Measurements from ENCODE around the gene BRIP1. TPM values are rescaled to one million over a fixed set of nuclear protein-coding genes. Genes with fewer than 3 reads are reported as not detected.
"Not testable (repeated sequence)": the region's sequence is repeated elsewhere in the genome, so short reads cannot be mapped to it uniquely, and the experiment has no call there.

The BRIP1 gene
- total RNA-seq, 1 donor from 2014 or later, result 0.45 TPM

DNA sequence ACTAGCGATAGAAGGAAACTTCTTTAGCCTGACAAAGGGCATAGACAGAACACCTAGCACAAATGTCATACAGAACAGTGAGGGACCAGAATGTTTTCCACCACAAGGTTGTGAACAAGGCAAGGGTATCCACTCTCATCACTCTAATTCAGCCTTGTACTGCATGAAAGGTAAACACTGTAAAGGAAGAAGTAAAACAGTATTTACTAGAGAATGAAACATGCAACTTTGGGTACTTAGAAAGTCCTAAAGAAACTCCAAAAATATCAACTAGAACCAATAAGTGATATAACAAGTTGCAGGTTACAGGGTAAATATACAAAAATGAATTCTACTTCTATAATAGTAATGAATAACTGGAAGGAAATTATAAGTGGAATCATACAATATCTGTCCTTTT, 32.2 kb downstream of the BRIP1 start:
- no peak for DNase-seq (ENCODE audit: low spot score)

DNA sequence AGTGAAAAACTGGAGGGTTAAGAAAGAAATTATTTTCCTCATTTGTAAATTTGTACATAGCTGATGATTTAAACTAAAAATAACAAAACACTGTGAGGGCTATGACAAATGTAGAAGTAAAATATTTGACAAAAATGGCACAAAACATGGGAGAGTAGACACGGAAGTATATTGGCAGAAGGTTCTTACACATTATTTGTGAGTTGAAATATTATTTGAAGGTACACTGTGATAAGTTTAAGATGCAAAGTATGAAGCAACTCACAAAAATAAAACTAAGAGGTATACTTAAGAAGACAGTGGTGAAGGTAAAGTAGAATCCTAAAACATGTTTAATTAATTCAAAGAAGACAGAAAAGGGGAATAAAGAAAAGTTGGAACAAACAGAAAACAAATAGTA, 34.6 kb downstream of the BRIP1 start:
- no peak for DNase-seq (ENCODE audit: low spot score)

DNA sequence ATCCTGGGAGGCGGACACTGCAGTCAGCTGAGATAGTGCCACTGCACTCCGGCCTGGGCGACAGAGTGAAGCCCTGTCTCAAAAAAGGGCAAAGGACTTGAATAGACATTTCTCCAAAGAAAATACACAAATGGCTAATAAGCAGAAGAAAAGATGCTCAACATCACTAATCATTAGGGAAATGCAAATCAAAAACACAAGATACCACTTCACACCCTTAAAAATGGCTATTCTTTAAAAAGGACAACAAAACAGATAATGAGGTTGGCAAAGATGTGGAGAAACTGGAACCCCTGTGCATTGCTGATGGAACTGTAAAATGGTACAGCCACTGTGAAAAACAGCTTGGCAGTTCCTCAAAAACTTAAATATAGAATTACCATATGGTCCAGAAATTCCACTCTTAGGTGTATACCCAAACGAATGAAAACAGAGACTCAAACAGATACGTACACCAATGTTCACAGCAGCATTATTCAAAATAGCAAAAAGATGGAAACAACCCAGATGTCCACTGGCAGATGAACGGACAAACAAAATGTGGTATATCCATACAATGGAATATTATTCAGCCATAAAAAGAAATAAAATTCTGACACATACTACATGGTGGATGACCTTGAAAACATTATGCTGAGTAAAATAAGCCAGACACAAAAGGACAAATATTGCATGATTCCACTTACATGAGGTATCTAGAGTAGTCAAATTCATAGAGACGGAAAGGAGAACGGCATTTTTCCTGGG, 35.5 kb downstream of the BRIP1 start:
- no peak for DNase-seq (ENCODE audit: low spot score)

DNA sequence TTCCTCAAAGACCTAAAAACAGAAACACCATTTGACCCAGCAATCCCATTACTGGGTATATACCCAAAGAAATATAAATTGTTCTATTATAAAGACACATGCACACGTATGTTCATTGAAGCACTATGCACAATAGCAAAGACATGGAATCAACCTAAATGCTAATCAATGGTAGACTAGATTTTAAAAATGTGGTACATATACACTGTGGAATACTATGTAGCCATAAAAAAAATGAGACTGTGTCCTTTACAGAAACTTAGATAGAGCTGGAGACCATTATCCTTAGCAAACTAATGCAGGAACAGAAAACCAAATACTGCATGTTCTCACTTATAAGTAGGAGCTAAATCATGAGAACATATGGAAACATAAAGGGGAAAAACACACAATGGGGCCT, 36.5 kb downstream of the BRIP1 start:
- not testable (repeated sequence) for DNase-seq (ENCODE audit: low spot score)

DNA sequence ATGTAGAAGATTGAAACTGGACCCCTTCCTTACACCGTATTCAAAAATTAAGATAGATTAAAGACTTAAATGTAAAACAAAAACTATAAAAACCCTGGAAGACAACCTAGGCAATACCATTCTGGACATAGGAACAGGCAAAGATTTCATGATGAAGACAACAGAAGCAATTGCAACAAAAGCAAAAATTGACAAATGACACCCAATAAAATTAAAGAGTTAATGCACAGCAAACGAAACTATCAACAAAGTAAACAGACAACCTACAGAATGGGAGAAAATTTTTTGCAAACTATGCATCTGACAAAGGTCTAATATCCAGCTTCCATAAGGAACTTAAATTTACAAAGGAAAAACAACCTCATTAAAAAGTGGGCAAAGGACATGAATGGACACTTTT, 37.1 kb downstream of the BRIP1 start:
- DNase-seq (ENCODE audit: low spot score), result not testable (repeated sequence)

GRCh38 chr17:61825448-61826137, 37.7 kb downstream of the BRIP1 start:
- DNase-seq (ENCODE audit: low spot score), result no peak

DNA sequence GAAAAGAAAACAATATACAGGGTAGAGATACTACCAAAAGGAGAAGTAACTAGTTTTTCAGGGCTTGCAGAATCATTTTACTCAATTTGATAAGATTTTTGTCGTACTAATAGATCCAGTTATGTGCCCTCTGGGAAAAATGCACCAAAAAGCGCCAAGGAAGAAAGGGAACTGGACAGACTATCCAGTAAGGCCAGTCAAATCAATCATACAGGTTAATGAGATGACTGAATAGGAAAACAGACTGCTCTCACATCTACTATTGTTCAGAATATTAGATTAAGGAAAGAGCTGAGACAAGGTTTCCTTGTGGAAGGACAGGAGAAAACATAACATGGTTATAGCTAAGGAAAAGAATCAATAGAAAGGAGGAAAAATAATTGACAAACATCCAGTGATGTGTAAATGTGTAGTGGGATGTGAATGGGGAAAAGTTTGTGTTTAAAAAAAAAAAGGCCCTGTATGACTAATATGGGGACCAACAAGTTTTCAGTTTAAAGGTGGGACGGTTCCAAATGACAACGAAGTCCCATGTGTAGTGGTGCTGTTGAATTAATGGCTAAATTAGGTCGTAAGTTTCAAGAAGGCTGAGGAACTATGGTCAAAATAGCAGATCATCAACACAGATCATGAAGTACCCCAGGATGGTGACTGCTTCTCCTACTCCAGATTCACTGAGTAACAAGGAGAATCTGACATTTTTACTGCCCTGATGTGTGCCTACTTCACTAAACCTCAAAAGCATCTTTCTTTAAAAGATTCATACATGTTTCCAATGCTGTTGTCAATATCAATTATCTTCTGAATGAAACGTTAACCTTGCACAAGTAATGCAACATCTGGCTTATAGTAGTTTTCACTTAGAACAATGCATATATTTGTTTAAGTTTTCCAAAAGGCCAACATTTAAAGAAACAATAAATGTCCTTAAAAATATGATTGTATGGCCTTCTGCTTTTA, 40.7 kb downstream of the BRIP1 start:
- no peak for DNase-seq (ENCODE audit: low spot score)

DNA sequence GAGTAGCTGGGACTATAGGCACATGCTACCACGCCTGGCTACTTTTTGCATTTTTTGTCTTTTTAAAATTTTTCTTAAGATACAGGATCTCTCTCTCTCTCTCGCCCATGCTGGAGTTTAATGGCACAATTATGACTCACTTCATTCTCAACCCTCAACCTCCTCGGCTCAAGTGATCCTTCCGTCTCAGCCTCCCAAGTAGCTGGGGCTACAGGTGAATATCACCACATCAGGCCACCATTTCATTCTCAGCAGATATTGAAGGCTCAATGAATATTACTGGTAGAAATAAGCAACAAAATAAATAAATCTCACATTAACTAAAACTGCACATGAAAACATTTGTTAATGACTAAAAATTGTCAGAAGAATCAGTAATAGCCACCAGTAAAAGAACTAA, 41.7 kb downstream of the BRIP1 start:
- DNase-seq (ENCODE audit: low spot score), result no peak

- DNase-seq (ENCODE audit: low spot score), result not testable (repeated sequence)
Observed at GRCh38 chr17:61819265-61819664, 44.1 kb downstream of the BRIP1 start.

DNA sequence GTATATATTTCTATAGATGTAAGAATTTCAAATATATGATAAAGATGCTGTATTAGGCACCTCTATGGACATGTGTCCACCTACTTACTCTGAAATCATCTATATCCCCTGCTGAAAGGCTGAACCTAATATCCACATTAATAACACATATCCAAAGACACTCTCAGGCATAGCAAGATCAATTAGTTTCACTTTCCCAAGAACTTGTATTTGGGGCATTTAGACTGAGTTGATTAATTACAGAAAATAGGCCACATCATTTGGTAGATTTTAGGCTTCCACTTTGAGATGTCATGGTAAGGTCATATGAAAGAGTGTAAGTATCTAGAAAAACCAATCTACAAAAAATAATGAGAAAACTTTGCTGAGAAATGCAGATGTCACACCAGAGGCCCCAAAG, 45.1 kb downstream of the BRIP1 start:
- no peak for DNase-seq (ENCODE audit: low spot score)

DNA sequence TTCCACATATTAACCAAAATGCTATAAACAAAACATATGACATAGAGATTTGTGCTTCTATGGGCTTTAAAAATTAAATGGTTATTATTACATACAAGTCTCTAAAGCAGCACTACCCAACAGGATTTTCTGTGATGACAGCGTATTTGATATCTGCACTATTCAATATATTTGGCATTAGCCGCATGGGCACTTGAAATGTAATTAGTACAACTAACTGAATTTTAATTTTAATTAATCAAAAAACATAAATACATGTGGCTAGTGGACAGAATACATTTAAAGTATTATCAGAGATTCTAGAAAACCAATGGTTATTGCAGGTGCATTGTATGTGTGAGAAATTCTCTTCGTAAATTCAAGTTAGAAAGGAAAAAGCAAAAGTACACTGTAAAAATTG, 45.9 kb downstream of the BRIP1 start:
- DNase-seq (ENCODE audit: low spot score), result no peak

DNA sequence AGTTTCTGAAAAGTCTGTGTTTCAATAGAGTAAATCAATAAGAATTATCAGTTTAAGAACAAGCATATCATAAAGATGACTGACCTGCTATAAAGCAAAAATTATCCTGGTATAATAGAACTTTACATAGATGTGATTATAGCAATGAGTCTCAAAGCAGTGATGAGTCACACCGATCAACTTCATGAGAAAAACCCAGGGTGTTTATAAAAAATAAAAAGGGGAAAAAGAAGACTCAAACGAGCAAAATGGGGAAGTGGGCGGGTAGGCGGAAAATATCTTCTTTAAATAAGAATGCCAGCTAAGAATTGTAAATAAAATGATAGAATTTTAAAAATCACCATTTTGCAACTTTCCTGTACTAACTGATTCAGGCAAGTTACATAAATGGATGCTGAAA, 46.8 kb downstream of the BRIP1 start:
- no peak for DNase-seq (ENCODE audit: low spot score)

DNA sequence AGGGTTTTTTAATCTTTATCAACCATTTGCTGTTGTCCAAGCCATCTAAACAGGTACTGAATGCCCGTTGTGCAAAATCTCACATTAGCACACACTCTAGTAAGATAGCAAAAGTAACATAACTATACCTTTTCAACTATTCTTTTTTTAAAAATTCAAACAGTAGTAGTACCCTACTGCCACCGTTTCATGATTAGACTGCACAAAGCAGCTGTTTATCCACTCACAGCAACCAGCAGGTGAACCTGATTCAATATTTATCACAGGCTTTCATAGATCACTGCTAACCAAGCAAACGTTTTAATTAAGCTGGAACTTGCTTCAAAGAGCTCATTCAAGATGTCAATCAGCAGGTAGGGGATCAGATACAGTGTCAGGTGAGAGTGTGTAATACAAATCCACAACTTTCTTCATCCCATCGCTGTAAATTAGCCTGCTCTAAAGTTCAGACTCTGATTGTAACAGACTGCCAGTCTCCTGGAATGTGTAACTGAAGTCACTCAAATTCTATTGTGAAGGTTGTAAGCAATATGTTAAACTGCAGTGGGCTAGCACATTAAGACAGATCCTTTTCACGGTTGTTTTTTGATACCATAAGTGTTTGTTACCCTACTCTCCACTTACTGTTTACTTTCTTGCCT, 47.3 kb downstream of the BRIP1 start:
- no peak for DNase-seq (ENCODE audit: low spot score)

- DNase-seq (ENCODE audit: low spot score), result no peak
Observed at GRCh38 chr17:61814485-61814884, 48.8 kb downstream of the BRIP1 start.

- DNase-seq (ENCODE audit: low spot score), result no peak
Observed at GRCh38 chr17:61813211-61813610, 50.1 kb downstream of the BRIP1 start.

DNA sequence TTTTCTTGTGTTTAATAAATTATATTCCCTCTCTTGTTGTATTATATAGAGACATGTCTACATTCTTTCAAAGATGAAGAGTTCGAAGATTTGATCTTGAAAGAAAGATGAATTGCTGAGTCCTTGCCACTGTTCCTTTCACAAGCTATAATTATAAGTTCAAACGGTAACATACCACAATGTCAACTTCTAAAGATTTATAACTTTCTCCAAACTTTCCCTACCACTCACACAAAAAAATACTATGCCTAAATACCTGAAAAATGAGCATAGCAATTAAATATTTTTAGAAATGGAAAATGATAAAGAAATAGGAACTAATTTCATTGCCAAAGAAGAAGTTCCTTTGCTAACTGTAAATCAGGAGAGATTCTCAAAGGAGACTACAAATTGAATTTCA, 50.6 kb downstream of the BRIP1 start:
- DNase-seq (ENCODE audit: low spot score), result no peak

DNA sequence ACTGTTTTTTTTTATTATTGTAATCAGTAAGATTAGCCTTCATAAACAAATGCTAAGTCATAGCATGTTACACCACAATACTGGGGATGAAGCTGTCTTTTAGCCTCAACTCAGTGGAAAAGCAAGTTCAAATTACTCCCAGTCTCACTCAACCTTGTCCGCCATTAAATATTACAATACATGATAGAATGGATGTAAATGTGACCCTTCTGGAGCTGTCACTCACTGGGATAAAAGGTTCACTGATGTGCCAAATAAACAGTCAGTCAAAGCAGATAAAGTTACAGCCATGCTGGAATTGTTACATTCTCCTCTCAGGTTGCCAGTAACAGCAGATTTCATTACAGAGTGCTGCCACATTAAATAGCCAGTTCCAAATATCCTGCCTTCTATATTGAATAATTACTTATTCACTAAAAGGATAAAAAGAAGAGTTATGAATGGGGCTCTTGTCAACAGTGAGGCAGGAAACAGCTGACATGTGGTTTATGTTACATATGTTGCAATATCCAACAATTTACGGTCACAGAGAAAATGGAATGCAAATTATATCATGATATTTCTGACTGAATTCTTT, 53.4 kb downstream of the BRIP1 start:
- DNase-seq (ENCODE audit: low spot score), result no peak

DNA sequence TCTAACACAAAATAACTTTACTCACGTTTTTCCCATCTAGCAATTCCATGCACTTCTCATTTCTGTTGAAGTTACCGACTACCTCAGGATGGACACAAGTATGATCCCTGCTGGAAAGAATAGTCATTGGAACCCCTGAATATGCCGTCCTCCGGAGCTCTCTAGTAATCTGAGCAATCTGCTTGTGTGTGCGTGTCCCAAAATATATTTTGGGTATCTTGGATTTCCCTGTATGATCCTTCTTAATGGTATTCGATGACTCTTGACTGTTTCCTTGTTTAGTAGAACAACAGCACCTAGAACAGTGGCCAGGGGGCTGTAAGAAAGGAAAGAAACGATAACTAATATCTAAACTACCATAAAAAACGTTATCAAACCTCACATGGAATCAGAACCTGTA, 54.9 kb downstream of the BRIP1 start:
- no peak for DNase-seq (ENCODE audit: low spot score)

GRCh38 chr17:61806936-61807335, 56.4 kb downstream of the BRIP1 start:
- DNase-seq (ENCODE audit: low spot score), result no peak

- DNase-seq (ENCODE audit: low spot score), result no peak
Observed at GRCh38 chr17:61806081-61806828, 57.1 kb downstream of the BRIP1 start.
